ENCODE data around the gene FSTL5.

FSTL5 gene

GRCh38 chr4:161442921-161443320 lies 720.9 kb downstream of the FSTL5 start:
- H3K4me3 ChIP-seq = no peak overlapping the region
- no peaks in the 10 kb centered on the region for H3K9me3 ChIP-seq (ENCODE audit: low read depth, low read length)
- H3K36me3 ChIP-seq (ENCODE audit: insufficient read depth, low read length) = no peaks in the 10 kb centered on the region
- no peak overlapping the region for H3K27ac ChIP-seq
- no peak for DNase-seq (ENCODE audit: low read depth, low spot score)
- no peak for TF ChIP-seq POLR2AphosphoS5 (IDR thresholded peaks at IDR 0.05; ENCODE audit: borderline replicate concordance, low read depth, low read length)
- H3K9ac ChIP-seq (ENCODE audit: insufficient read length) = no peak overlapping the region

DNA sequence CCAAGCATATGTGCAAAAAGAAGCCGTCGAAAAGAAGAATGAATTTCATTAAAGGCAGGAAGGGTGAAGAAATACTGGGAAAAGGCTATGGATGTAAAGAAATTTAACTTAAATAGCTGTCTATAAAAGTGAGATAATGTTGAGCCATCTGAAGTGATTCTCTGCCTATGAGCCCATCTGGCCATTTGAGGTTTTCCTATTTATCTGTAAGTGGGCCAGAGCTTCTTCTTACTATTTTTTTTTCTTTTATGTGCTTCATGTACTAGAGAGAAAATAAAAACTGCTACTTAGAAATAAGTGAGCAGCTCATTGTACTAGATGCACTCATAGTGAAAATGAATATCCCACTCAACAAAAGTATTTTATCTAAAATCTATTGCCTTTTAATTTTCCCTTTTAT lies 725.7 kb downstream of the FSTL5 start:
- no peaks in the 10 kb centered on the region for H3K36me3 ChIP-seq (ENCODE audit: insufficient read depth, low read length)
- no peak overlapping the region for H3K4me3 ChIP-seq
- TF ChIP-seq FOXP2 (optimal IDR thresholded peaks at IDR 0.05; ENCODE audit: control extremely low read depth, extremely low read length, insufficient read depth) = no peak
- no peak for TF ChIP-seq POLR2AphosphoS5 (IDR thresholded peaks at IDR 0.05; ENCODE audit: borderline replicate concordance, low read depth, low read length)
- TF ChIP-seq EZH2 (IDR thresholded peaks at IDR 0.05) = no peak
- H3K9me3 ChIP-seq (ENCODE audit: low read depth, low read length) = no peaks in the 10 kb centered on the region
- no peak overlapping the region for H3K27ac ChIP-seq
- DNase-seq (ENCODE audit: low read depth, low spot score) = no peak
- no peak overlapping the region for H3K9ac ChIP-seq (ENCODE audit: insufficient read length)

GRCh38 chr4:161428180-161428965 lies 735.4 kb downstream of the FSTL5 start:
- H3K9me3 ChIP-seq (ENCODE audit: low read depth, low read length) = no peaks in the 10 kb centered on the region
- H3K4me3 ChIP-seq = no peak overlapping the region
- TF ChIP-seq EZH2 (IDR thresholded peaks at IDR 0.05) (no peak), FOXP2 (optimal IDR thresholded peaks at IDR 0.05; ENCODE audit: control extremely low read depth, extremely low read length, insufficient read depth) (no peak), POLR2AphosphoS5 (IDR thresholded peaks at IDR 0.05; ENCODE audit: borderline replicate concordance, low read depth, low read length) (no peak)
- H3K27ac ChIP-seq = no peak overlapping the region
- H3K9ac ChIP-seq (ENCODE audit: insufficient read length) = no peak overlapping the region
- no peak for DNase-seq (ENCODE audit: low read depth, low spot score)
- H3K36me3 ChIP-seq (ENCODE audit: insufficient read depth, low read length) = no peaks in the 10 kb centered on the region

DNA sequence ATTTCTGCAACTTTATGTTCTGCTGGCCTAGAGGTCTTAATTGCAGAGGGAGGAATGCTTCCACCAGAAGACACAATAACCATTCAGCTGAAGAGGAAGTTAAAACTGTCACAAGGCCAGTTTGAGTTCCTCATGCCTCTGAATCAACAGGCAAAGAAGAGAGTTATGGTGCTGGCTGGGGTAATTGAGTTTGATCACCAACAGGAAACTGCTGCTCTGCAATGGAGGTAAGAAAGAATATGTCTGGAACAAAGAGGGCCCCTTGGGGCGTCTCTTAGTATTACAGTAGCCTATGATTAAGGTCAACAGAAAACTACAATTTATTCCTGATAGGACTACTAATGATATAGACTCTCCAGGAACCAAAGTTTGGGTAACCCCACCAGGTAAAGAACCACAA lies 744.0 kb downstream of the FSTL5 start:
- no peak overlapping the region for H3K27ac ChIP-seq
- DNase-seq (ENCODE audit: low read depth, low spot score) = no peak

DNA sequence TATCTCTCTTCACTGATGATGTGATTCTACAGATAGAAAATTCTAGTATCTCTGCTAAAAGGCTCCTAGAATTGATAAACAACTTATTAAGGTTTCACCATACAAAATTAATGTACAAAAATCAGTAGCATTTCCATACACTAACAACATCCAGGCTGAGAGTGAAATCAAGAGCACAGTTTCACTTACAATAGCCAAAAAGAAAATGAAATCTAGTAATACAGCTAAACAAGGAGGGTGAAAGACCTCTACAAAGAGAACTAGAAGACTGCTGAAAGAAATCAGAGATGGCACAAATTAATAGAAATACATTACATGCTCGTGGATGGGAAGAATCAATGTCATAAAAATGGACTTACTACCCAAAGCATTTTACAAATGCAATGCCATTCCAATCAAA lies 751.9 kb downstream of the FSTL5 start:
- TF ChIP-seq POLR2AphosphoS5 (IDR thresholded peaks at IDR 0.05; ENCODE audit: borderline replicate concordance, low read depth, low read length) = no peak
- Histone ChIP-seq H3K27ac (no peak overlapping the region), H3K9ac (ENCODE audit: insufficient read length) (no peak overlapping the region), H3K36me3 (ENCODE audit: insufficient read depth, low read length) (no peaks in the 10 kb centered on the region), H3K9me3 (ENCODE audit: low read depth, low read length) (no peaks in the 10 kb centered on the region), H3K4me3 (no peak overlapping the region)
- DNase-seq (ENCODE audit: low read depth, low spot score) = no peak

More for the DNA sequence above, 744.0 kb downstream of the FSTL5 start:
- Histone ChIP-seq H3K4me3 (no peak overlapping the region), H3K9me3 (ENCODE audit: low read depth, low read length) (no peaks in the 10 kb centered on the region), H3K9ac (ENCODE audit: insufficient read length) (no peak overlapping the region), H3K36me3 (ENCODE audit: insufficient read depth, low read length) (no peaks in the 10 kb centered on the region)
- TF ChIP-seq EZH2 (IDR thresholded peaks at IDR 0.05) (no peak), POLR2AphosphoS5 (IDR thresholded peaks at IDR 0.05; ENCODE audit: borderline replicate concordance, low read depth, low read length) (no peak), FOXP2 (optimal IDR thresholded peaks at IDR 0.05; ENCODE audit: control extremely low read depth, extremely low read length, insufficient read depth) (no peak)

DNA sequence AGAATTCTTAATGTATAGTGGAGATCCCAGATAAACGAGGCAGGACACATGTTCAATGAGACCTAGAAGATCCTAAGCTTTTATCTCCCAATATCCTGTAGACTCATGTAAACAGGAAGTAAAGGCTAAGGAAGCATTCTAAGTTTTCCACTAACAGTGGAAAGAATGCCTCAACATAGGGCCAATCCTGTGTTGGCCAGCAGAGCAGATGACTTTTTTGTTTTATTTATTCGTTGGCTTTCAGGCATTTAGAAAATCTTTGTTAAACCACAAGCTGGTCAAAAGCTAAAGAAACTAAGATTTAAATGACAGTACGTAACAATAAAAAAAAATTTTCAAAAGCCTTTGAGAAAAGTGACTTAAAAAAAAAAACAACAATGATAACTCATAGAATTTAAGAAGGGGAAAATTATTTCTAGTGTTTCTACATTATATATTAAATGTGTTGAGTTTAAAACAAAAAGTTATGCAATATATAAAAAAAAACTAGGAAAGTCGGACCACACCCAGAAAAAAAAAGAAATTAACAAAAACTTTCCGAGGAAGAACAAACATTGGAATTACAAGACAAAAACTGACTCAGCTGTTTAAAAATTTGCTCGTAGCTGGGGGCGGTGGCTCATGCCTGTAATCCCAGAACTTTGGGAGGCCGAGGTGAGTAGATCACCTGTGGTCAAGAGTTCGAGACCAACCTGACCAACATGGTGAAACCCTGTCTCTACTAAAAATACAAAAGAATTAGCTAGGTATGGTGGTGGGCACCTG lies 759.3 kb downstream of the FSTL5 start:
- no peaks in the 10 kb centered on the region for H3K9me3 ChIP-seq (ENCODE audit: low read depth, low read length)
- H3K9ac ChIP-seq (ENCODE audit: insufficient read length) = no peak overlapping the region
- no peaks in the 10 kb centered on the region for H3K36me3 ChIP-seq (ENCODE audit: insufficient read depth, low read length)
- H3K27ac ChIP-seq = no peak overlapping the region
- TF ChIP-seq POLR2AphosphoS5 (IDR thresholded peaks at IDR 0.05; ENCODE audit: borderline replicate concordance, low read depth, low read length) = no peak
- no peak for TF ChIP-seq EZH2 (IDR thresholded peaks at IDR 0.05)
- no peak for TF ChIP-seq FOXP2 (optimal IDR thresholded peaks at IDR 0.05; ENCODE audit: control extremely low read depth, extremely low read length, insufficient read depth)
- DNase-seq (ENCODE audit: low read depth, low spot score) = no peak
- no peak overlapping the region for H3K4me3 ChIP-seq

- DNase-seq (ENCODE audit: low read depth, low spot score) = no peak
- Histone ChIP-seq H3K9me3 (ENCODE audit: low read depth, low read length) (no peaks in the 10 kb centered on the region), H3K9ac (ENCODE audit: insufficient read length) (no peak overlapping the region), H3K4me3 (no peak overlapping the region), H3K36me3 (ENCODE audit: insufficient read depth, low read length) (no peaks in the 10 kb centered on the region), H3K27ac (no peak overlapping the region)
- no peak for TF ChIP-seq FOXP2 (optimal IDR thresholded peaks at IDR 0.05; ENCODE audit: control extremely low read depth, extremely low read length, insufficient read depth)
- TF ChIP-seq POLR2AphosphoS5 (IDR thresholded peaks at IDR 0.05; ENCODE audit: borderline replicate concordance, low read depth, low read length) = no peak
- TF ChIP-seq EZH2 (IDR thresholded peaks at IDR 0.05) = no peak
Observed at GRCh38 chr4:161403781-161404180, 760.0 kb downstream of the FSTL5 start.

DNA sequence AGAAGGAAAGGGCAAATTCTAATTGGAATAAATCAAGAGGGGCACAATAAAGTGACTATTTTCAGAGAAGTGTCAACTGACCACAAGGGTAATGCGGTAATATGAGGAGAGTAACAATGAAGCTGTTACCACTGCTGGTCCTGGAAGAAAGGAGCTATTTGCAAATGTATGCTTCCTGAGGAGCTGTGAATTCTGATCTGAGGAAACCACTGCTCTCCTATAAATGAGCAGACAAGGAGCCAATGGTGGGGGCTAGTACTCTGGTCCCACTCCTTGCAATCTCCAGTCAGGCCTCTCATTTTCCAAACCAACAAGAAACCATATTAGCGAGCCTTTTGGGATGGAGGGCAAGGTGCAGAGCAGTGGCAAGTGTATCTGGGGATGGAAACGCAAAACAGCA lies 770.2 kb downstream of the FSTL5 start:
- Histone ChIP-seq H3K9ac (ENCODE audit: insufficient read length) (no peak overlapping the region), H3K27ac (no peak overlapping the region), H3K36me3 (ENCODE audit: insufficient read depth, low read length) (no peaks in the 10 kb centered on the region), H3K9me3 (ENCODE audit: low read depth, low read length) (no peaks in the 10 kb centered on the region), H3K4me3 (no peak overlapping the region)
- no peak for TF ChIP-seq FOXP2 (optimal IDR thresholded peaks at IDR 0.05; ENCODE audit: control extremely low read depth, extremely low read length, insufficient read depth)
- TF ChIP-seq POLR2AphosphoS5 (IDR thresholded peaks at IDR 0.05; ENCODE audit: borderline replicate concordance, low read depth, low read length) = no peak
- TF ChIP-seq EZH2 (IDR thresholded peaks at IDR 0.05) = no peak
- DNase-seq (ENCODE audit: low read depth, low spot score) = no peak
